Osteoblast (primary cell): ENCODE results near the gene CYB5D1. TPM values are rescaled to one million over a fixed set of nuclear protein-coding genes. Genes with fewer than 3 reads are reported as not detected.

Experiments
- DNase-seq: peaks from one replicate; pipeline ENCODE4 v3.0.0; 2011; ENCODE audit warnings: low spot score, mixed read lengths; ENCODE audit not compliant: insufficient read length; ENCODE audit errors: missing footprints
- H2AFZ ChIP-seq: 2 replicates; pipeline ENCODE4 v1.6.0; 2011; ENCODE audit warnings: mild to moderate bottlenecking, low read length
- H3K27ac ChIP-seq: 2 replicates; pipeline ENCODE4 v1.5.1; 2011; ENCODE audit warnings: mild to moderate bottlenecking, low read depth, low read length, moderate library complexity
- H3K27me3 ChIP-seq: 2 replicates; pipeline ENCODE4 v1.6.0; 2012; ENCODE audit warnings: mild to moderate bottlenecking, control low read depth, inconsistent platforms, low read length, moderate library complexity; ENCODE audit not compliant: insufficient read depth
- H3K36me3 ChIP-seq: 2 replicates; pipeline ENCODE4 v1.5.1; 2011; ENCODE audit warnings: mild to moderate bottlenecking, low read length, control low read depth, moderate library complexity; ENCODE audit not compliant: insufficient read depth
- H3K4me1 ChIP-seq: 2 replicates; pipeline ENCODE4 v1.5.1; 2011; ENCODE audit warnings: mild to moderate bottlenecking, low read length, control low read depth, moderate library complexity; ENCODE audit not compliant: insufficient read depth
- H3K4me2 ChIP-seq: 2 replicates; pipeline ENCODE4 v1.6.0; 2011; ENCODE audit warnings: mild to moderate bottlenecking, low read length; ENCODE audit not compliant: insufficient read depth
- H3K4me3 ChIP-seq: fragments of 200-600 bp; sonication (generic); 3 replicates; pipeline ENCODE4 v1.5.1; 2012; ENCODE audit warnings: mild to moderate bottlenecking, low read length, inconsistent platforms; ENCODE audit not compliant: insufficient read depth
- H3K79me2 ChIP-seq: 2 replicates; pipeline ENCODE4 v1.6.0; 2012; ENCODE audit warnings: mild to moderate bottlenecking, low read length, control low read depth, inconsistent platforms; ENCODE audit not compliant: insufficient read depth
- H3K9me3 ChIP-seq: 2 replicates; pipeline ENCODE4 v1.5.1; 2011; ENCODE audit warnings: low read depth, low read length, control low read depth
- H4K20me1 ChIP-seq: 2 replicates; pipeline ENCODE4 v1.6.0; 2012; ENCODE audit warnings: mild to moderate bottlenecking, low read length, control low read depth; ENCODE audit not compliant: insufficient read depth
- CTCF ChIP-seq: IDR thresholded peaks from 2 replicates; pipeline ENCODE4 v1.5.1; 2011; ENCODE audit warnings: mild to moderate bottlenecking, low read depth, low read length, moderate library complexity; ENCODE audit errors: extremely low read depth
- total RNA-seq: library from RNA; depleted of rRNA; stranded (reverse); fragments of >200 nt; gene quantifications from 2 replicates; pipeline ENCODE4 v1.2.3, GENCODE V29; 2012

Gene CYB5D1
- total RNA-seq, 1 donor, result 10.5 TPM

DNA sequence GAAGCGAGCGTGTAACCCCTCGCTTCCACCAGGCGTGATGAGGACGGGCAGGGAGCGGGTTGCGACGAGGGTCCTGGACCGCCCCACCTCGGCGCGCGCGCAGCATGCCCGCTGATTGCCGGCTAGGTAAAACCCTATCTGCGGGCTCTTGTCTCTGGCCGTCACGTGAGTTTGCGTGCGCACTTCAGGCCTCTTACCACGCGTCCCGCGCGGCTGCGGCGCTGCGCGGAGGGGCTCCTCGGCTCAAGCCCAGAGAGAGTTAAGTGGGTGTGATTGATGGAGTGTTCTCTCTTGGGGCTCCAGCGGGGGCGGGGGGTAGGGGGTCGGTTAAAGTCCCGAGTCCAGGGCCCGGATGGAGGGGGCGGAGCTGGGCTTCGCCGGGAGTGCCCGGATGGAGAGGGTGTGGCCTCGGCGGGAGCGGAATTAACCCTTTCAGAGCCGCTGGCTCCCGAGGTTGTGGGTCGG is 15.9 kb upstream of the CYB5D1 start:
- peaks cover 36% of the 10 kb centered on the region for H4K20me1 ChIP-seq
- peak overlapping the region; percentile 70 for H2AFZ ChIP-seq
- H3K36me3 ChIP-seq, result peaks cover 9% of the 10 kb centered on the region
- peak; percentile 97 for DNase-seq
- peak overlapping the region; percentile 99 for H3K27ac ChIP-seq
- H3K79me2 ChIP-seq, result peaks cover 37% of the 10 kb centered on the region
- TF ChIP-seq CTCF, result no peak
- H3K4me2 ChIP-seq, result peak overlapping the region; percentile 97
- peak overlapping the region; percentile 81 for H3K4me3 ChIP-seq
- peaks cover 47% of the 10 kb centered on the region for H3K4me1 ChIP-seq
- H3K27me3 ChIP-seq, result no peaks in the 10 kb centered on the region
- H3K9me3 ChIP-seq, result no peaks in the 10 kb centered on the region

DNA sequence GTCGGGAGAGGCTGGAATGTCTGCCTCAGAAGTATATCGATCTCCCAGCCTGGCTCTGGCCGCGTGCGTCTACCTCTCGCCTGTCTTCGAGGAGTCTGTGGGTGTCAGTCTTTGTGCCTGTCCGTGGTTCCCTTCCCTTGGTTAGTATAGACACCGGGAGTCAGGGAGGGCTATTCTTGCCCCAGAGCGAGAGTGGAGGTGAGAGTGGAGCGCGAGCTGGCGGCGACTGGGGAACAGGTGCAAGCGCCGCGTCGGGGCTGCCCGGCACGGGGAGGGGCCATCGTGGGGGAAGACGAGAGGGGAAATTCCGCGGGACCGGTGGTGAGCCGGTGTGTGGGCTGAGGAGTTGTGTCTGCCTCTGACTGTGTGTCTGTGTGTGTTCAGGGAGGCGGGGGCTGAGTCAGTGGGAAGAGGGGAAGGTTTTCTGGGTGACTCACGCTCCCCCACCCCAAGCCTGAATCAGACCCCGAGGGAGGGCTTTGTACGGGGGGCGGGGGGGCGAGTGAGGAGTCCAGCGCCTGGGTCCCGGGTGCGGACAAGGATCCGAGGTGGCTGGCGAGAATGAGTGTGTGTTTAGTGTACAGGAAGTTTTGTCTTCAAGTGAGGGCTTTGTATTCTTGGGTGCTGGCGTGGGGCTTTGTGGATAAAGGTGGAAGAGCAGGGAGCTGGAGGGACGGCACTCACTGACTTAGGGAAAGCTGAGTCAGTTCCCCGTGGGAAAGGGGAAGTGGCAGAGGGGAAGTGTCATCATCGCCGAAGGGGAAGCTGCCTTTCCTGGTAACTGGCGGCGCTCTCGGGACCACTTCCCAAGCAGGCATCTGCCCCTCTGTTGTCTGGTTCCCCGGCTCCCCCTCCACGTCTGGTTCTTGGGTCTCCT is 15.2 kb upstream of the CYB5D1 start:
- peak overlapping the region; percentile 57 for H2AFZ ChIP-seq
- H3K4me3 ChIP-seq, result peak overlapping the region; percentile 81
- no peaks in the 10 kb centered on the region for H3K27me3 ChIP-seq
- H3K4me2 ChIP-seq, result peak overlapping the region; percentile 97
- H3K79me2 ChIP-seq, result peaks cover 37% of the 10 kb centered on the region
- DNase-seq, result peak; percentile 98
- H3K9me3 ChIP-seq, result no peaks in the 10 kb centered on the region
- peak overlapping the region; percentile 99 for H3K27ac ChIP-seq
- H3K4me1 ChIP-seq, result peaks cover 40% of the 10 kb centered on the region
- no peak for TF ChIP-seq CTCF
- peaks cover 9% of the 10 kb centered on the region for H3K36me3 ChIP-seq
- peaks cover 36% of the 10 kb centered on the region for H4K20me1 ChIP-seq

DNA sequence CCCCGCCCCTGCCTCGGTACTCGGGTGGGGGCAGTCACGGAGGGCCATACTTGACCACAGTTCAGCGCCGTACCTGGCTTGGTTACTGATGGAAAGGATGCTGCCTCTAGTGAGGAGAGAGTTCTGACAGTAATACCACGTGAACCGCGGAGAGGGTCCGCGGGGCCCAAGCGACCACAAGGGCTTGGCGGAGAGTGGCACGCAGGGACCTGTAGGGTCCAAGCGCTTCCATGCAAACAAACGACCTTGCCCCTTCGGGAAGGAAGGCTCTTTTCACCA is 14.6 kb upstream of the CYB5D1 start:
- no peaks in the 10 kb centered on the region for H3K27me3 ChIP-seq
- H2AFZ ChIP-seq, result peak overlapping the region; percentile 57
- peaks cover 37% of the 10 kb centered on the region for H3K4me1 ChIP-seq

More for the DNA sequence above, 14.6 kb upstream of the CYB5D1 start:
- Histone ChIP-seq H3K79me2 (peaks cover 37% of the 10 kb centered on the region), H3K4me2 (peak overlapping the region; percentile 97), H3K27ac (peak overlapping the region; percentile 99), H4K20me1 (peaks cover 36% of the 10 kb centered on the region), H3K36me3 (peaks cover 12% of the 10 kb centered on the region), H3K9me3 (no peaks in the 10 kb centered on the region), H3K4me3 (peak overlapping the region; percentile 81)
- DNase-seq, result peak; percentile 60
- no peak for TF ChIP-seq CTCF
